Stimulated activated CD4-positive, alpha-beta T cell treated with anti-CD3 and anti-CD28 coated beads, TNF-alpha, amount 100 ng/mL, for 1 hour (primary cell): Measurements from ENCODE around the gene TMEM176A.

Source experiments
- DNase-seq, 3 donors: peaks; one replicate each; pipeline ENCODE4 v3.0.0-alpha.2; 2020; ENCODE audit warnings: low read depth in 3 of 3, low spot score in 1 of 3

The TMEM176A gene

DNA sequence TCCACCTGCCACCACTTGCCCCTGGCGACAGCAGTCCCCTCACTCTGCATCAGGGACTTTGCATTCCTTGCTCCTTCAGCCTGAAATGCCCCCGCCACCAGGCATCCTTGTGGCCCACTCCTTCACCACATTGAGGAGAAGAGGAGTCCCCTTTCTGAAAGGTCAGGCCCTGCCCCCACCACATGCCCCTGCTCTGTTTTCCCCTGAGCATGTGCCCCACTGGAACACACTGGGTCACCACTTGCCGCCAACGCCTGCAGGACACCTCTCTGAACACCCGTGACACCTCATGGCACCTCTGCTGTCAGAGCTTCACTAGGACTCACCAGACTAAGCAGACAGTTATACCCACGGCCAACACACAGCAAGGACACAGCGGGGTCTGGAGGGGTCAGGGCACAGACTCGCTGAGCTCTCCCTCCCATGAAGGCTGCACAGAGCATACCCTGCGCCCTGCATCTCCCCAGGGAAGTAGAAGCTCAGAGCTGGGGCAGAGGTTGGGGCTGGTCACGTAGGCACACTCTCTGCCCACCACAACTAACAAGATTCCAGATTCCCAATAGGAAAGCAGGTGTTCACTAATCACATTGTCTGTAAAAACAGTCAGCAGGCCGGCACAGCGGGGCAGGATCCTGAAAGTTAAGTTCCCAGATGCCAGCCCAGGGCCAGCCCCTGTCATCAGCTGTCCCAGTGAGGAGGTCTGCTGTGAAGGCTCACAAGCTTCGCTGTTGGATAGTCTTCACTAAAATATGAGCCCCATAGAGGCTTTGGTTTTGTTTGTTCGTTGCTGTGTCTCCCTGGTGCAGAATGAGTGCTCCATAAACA, 45.9 kb downstream of the TMEM176A start:
- no peak for DNase-seq

DNA sequence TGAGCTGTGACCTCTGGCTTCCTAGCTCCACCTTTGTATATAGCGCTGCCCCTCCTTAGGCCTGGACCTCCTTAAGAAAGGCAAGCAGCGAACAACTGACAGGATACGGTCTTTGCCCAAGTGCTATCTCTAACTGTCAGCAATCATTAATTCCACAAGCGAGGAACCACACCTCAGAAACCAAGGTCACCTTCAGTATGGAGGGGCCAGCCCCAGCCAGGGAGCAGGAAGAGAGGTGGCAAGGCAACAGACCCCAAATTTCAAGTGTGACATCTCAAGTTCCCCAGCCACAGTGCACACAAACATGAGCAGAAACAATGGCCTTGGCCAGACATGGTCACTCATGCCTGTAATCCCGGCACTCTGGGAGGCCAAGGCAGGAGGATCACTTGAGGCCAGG, 47.0 kb downstream of the TMEM176A start:
- no peak for DNase-seq

DNA sequence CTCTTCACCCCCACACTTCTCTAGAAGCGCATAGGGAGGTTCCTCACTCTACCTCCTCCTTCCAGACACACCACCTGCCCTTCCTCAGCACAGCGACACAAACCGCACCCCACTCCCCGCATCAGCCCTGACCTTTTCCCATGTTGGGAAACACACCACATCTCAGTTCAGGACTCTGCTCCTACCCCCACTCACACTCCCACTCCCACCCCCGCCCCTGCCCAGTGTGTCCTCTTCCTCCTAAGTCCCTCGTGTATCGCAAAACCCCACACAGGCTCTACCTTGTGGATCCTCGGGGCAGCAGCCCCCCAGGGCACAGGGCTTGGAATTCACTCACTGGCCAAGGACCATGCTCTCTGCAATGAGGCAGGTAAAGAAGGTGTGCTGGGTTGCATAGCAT, 47.5 kb downstream of the TMEM176A start:
- DNase-seq = no peak

DNA sequence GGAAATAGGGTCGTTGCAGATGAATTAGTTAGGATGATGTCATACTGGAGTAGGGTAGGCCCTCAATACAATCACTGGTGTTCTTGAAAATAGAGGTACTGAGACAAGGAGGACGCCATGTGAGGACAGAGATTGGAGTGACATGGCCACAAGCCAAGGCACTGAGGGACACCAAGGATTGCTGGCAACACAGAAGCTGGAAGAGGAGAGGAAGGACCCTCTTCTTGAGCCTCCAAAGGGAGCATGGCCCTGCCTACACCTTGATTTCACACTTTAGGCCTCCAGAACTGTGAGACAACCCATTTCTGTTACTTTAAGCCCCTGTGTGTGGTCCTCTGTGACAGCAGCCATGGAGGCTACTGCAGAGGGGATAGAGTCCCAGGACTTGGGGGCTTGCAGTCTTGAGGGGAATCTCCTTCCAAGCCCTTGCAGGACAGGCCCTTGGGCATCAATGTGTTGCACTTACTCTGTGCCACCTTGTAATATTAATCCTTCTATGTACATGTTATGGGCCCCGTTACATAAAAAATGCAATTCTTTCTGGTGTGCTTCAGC, 48.1 kb downstream of the TMEM176A start:
- no peak for DNase-seq

DNA sequence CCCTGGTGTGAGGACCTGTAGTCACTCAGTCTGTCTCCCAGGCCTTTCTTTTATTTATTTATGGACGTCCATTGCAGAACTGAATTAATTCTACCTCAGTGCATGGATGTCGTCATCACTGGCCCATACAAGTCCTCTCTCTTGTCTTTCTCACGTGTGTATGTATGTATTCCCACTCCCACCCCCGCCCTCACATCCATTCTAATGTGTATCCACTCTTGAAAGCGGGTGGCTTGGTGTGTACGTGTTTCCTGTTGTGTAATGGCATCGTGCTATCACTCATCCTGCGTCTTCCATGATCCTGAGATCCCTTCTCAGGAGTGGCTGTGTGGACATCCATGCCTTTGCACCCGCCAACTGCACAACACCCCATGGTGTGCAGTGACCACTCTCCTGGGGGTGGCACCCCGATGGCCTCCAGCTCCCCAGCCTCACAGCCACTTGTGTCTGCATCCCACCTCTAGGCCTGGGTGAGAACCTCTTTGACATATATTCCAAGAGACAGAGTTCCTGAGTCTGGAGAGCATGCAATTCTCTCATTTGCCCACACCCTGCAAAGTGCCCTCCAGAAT, 48.7 kb downstream of the TMEM176A start:
- no peak for DNase-seq

DNA sequence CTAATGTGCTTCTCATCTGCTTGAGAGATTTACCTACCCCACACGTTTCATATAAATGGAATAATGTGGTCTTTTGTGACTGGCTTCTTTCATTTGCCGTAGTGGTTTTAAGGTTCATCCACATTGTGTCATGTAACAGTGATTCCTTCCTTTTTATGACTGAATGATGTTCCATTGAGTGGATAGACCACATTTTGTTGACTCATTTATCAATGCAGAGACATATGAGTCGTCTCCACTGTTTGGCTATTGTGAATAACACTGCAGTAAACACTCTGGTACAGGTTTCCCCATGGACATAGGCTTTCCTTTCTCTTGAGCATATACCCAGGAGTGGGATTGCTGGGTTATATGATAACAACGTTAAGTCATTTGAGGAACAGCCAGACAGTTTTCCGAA, 49.7 kb downstream of the TMEM176A start:
- no peak for DNase-seq

DNA sequence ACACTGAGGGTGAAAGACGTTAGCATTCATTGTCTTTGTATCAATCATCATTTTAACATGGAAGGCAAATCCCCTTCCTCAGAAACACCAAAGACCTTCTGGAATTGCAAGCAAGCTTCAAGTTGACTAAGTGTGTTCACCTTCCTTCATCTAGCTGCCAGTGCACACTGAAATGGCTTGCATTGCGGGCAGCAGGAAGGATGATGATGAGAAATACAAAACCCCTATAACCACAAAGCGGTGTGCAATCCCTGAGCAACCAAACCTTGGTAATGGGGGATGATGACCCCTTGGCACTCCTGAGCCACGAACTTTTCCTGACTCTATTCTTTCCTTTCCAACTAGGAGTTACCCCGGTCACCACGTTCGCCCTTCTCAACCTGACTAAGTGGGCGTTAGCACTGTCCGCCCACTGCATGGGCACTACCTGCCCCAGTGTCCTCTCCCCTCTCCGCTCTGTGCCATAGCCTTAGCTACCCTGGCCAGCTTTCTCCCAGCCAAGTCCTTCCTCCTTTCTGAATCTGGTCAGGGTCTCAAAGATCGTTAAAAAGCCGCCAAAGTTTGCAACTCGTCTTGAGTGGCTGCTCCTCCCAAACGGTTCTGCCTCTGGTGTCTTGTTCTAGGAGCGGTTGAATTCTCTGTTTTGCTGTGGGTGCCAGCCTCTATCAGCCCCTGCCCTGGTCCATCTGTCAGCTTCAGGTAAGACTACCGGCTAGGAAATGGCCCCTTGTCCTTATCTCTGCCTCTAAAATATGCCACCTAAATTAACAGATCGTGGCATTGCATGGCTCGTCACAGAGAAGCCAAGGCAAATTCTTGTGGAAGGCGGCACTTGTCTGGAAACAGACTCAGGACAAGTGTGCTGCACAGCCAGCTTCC, 51.2 kb downstream of the TMEM176A start:
- DNase-seq = no peak

DNA sequence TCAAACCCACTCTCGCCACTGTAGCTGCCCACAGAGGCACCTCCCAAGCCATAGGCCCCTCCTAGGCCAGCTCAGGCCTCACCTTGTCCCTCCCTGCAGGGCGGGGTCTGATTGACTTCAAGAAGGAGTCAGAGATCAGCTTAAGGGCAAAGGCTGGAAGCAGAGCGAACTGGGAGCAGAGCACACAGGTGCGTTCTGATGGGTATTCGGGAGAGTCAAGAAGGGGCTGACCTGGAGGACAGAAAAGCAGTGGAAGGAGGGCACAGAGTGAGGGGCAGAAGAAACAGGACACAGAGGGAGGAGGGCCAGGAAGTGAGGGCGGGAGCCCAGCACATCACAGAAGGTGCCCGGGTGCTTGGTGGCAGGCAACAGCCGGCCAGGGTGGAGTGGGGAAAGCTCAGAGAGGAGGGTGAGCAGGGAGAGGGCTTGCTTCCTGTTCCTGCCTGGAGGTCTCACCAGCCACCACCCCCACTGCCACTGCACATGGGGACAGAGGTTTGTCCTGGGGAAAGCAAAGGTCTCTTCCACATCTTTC, 51.9 kb downstream of the TMEM176A start, which contains the start of gene AOC1:
Gene AOC1 (plus strand): TSS at position 147 of the 535 bp plus-strand sequence. CDS start 3,954 bp downstream, outside the sequence.
- DNase-seq = no peak

DNA sequence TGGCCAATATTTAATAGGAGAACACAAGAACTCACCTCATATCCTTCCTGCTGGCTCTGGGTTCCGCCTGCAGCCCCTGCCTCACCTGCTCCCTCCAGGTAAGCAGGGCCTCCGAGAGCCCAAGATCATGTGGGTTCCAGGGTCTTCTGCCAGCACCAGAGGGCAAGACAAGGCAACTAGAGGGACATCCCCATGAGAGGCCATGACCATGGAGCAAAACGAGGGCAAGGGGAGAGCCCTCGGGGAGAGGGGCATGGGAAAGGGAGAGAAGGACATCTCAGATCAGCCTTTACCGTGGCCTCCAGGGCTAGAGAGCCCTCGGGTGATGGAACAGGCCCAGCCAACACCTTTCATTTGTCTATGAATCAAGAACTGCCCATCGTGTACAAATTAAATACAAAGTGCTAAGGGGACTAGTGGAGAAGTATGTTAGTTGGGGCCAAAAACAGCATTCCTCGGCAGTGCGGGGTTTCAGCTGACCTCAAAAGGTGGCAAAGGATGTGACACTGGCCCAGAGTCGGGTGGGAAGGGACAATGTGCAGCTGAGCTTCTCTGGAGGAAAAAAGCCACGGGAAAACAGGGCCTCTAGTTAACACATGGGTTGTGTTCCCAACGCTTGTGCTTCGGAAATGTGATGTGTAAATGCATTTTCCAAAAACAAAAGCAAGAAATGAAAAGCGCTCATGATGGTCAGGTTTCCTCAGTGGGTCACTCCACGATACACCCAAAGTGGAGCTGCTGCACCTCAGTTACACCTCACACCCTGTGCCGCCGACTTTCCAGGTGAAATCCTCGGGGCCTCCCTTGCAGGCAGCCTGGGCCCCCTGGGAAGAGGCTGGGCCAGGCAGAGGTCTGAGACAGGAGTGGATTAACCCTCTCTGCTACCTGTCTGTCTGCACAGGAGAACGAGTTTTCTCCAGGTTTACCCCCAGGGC, 53.8 kb downstream of the TMEM176A start:
- no peak for DNase-seq
